ENCODE results near the gene CDC37L1.
A peak's percentile ranks its signal among the peaks of the same experiment; 100 is the strongest.
"Not testable (repeated sequence)": the region's sequence is repeated elsewhere in the genome, so short reads cannot be mapped to it uniquely, and the experiment has no call there.

CDC37L1 gene

DNA sequence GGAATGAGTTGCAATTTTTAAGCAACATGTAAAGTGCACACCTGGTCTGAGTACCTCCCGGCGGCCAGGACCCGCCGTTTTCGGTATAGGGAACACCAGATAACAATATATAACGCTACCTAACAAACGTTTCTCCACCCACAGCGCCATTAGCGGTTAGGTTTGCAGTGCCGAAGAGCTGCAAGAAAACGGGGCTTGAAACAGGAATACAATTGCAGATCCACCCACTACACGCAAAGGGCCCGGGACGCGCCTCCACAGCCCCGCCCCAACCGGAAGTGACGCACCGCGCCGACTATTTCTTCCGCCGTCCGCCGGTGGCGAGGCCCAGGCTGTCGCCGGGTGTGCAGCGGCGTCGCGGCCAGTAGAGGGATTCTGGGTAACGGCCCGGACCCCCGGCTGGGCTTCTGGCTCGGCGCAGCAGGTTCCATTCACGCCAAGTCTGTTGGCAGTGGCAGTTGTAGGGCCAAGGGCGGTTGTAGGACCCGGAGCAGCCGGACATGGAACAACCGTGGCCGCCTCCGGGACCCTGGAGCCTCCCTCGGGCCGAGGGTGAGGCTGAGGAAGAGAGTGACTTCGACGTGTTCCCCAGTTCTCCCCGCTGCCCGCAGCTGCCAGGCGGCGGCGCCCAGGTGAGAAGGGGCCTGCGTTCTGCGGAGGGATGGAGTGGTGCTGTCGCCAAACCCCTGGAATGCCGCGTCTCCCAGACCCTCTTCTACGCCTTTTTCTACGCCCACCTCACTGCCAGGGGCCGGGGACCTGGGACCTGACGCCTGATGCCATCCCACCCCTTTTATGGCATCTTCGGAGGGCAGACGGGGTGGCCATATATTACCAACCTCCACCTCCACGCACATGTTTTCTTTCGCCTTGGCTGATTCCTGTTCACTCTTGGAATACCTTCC, at the start of gene CDC37L1:
CDC37L1 (plus strand) TSS at position 302 of the 905 bp plus-strand sequence; CDS start at position 501, 199 bp downstream.
- peaks cover 21 to 22% of the 10 kb centered on the region in 2 donors for H3K4me1 ChIP-seq (ENCODE audit: control insufficient read depth in 1 of 2, insufficient read depth in 2 of 2, low read length in 2 of 2)
- peak within 1 kb of the TSS; percentile 88 to 98 for H3K9ac ChIP-seq (ENCODE audit: low read depth in 1 of 2, low read length in 2 of 2)
- peak within 1 kb of the TSS; percentile 93 for H3K27ac ChIP-seq (ENCODE audit: low read depth, low read length)
- no peaks in the 10 kb centered on the region for H3K36me3 ChIP-seq (ENCODE audit: control insufficient read depth in 1 of 2, insufficient read depth in 2 of 2, low read length in 2 of 2)
- H3K9me3 ChIP-seq (ENCODE audit: control insufficient read depth in 1 of 2, low read length in 2 of 2), result no peaks in the 10 kb centered on the region
- no peaks in the 10 kb centered on the region for H3K27me3 ChIP-seq (ENCODE audit: control insufficient read depth in 1 of 2, insufficient read depth in 2 of 2, low read length in 2 of 2)
- H3K4me3 ChIP-seq (ENCODE audit: low read depth in 1 of 2, low read length in 2 of 2), result peak within 1 kb of the TSS; percentile 76 to 93

DNA sequence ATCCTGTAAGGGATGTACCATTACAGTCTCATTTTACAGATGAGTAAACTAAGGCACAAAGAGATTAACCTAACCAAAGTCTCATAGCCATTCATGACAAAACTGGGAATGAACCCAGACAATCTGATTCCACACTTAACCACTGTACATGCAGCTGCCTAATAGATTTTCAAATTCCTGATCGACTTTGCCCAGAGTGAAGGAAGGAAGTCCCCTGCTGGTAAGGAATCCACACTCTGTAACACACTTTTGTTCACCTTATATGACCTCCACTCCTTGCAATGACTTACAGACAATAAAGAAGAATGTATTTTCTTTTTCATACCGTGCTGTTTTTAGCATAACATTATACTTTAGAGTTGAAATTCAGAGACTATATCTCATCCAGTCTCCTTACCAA, 48.5 kb upstream of the CDC37L1 start:
- H3K9ac ChIP-seq (ENCODE audit: low read depth in 1 of 2, low read length in 2 of 2), result no peak overlapping the region
- no peak overlapping the region for H3K27ac ChIP-seq (ENCODE audit: low read depth, low read length)
- H3K4me3 ChIP-seq (ENCODE audit: low read depth in 1 of 2, low read length in 2 of 2), result no peak overlapping the region
- H3K4me1 ChIP-seq (ENCODE audit: control insufficient read depth in 1 of 2, insufficient read depth in 2 of 2, low read length in 2 of 2), result no peaks in the 10 kb centered on the region
- no peaks in the 10 kb centered on the region for H3K27me3 ChIP-seq (ENCODE audit: control insufficient read depth in 1 of 2, insufficient read depth in 2 of 2, low read length in 2 of 2)
- no peaks in the 10 kb centered on the region for H3K9me3 ChIP-seq (ENCODE audit: control insufficient read depth in 1 of 2, low read length in 2 of 2)
- H3K36me3 ChIP-seq (ENCODE audit: control insufficient read depth in 1 of 2, insufficient read depth in 2 of 2, low read length in 2 of 2), result peaks cover 4 to 8% of the 10 kb centered on the region in 2 donors

DNA sequence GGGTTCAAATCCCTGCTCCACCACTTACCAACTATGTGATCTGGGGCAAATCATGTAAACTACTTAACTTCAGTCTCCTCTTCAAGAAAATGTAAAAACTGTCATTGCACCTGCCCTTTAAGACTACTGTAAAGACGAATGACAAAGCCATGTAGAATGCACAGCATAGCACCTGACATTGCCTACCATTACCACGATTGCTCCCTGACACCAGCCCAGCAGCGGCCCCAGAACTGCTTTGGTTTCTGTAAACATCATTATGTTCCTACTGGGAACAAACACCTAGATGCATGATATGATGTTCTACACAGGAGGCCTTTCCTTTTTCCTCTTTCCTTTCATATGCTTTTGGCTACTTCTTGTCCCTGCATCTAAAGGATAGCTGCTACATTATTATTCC, 40.4 kb upstream of the CDC37L1 start:
- Histone ChIP-seq H3K9ac (ENCODE audit: low read depth in 1 of 2, low read length in 2 of 2) (no peak overlapping the region), H3K4me3 (ENCODE audit: low read depth in 1 of 2, low read length in 2 of 2) (no peak overlapping the region), H3K9me3 (ENCODE audit: control insufficient read depth in 1 of 2, low read length in 2 of 2) (no peaks in the 10 kb centered on the region), H3K36me3 (ENCODE audit: control insufficient read depth in 1 of 2, insufficient read depth in 2 of 2, low read length in 2 of 2) (peaks cover 0 to 2% of the 10 kb centered on the region in 2 donors), H3K4me1 (ENCODE audit: control insufficient read depth in 1 of 2, insufficient read depth in 2 of 2, low read length in 2 of 2) (no peaks in the 10 kb centered on the region), H3K27me3 (ENCODE audit: control insufficient read depth in 1 of 2, insufficient read depth in 2 of 2, low read length in 2 of 2) (no peaks in the 10 kb centered on the region), H3K27ac (ENCODE audit: low read depth, low read length) (no peak overlapping the region)

DNA sequence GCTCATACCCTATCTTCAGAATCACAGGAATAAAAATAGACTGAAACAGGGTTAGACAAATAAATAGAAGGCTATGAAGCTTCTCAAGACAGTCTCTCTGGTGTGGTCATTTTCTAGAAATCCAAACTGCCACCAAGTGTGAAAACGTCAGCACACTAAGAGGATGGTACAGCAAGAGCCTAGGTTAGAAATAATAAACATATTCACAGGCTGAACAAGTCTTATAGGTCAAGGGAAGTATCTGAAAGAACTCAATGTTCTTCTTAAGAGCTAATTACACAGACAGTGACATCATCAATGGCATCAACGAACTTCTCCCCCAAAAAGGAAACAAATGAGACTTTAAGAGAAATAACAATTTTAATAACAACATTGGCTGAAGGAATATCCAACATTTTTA, 39.9 kb upstream of the CDC37L1 start:
- Histone ChIP-seq H3K9ac (ENCODE audit: low read depth in 1 of 2, low read length in 2 of 2) (no peak overlapping the region), H3K4me1 (ENCODE audit: control insufficient read depth in 1 of 2, insufficient read depth in 2 of 2, low read length in 2 of 2) (no peaks in the 10 kb centered on the region), H3K27ac (ENCODE audit: low read depth, low read length) (no peak overlapping the region), H3K27me3 (ENCODE audit: control insufficient read depth in 1 of 2, insufficient read depth in 2 of 2, low read length in 2 of 2) (no peaks in the 10 kb centered on the region), H3K9me3 (ENCODE audit: control insufficient read depth in 1 of 2, low read length in 2 of 2) (no peaks in the 10 kb centered on the region), H3K4me3 (ENCODE audit: low read depth in 1 of 2, low read length in 2 of 2) (no peak overlapping the region), H3K36me3 (ENCODE audit: control insufficient read depth in 1 of 2, insufficient read depth in 2 of 2, low read length in 2 of 2) (peaks cover 0 to 2% of the 10 kb centered on the region in 2 donors)

DNA sequence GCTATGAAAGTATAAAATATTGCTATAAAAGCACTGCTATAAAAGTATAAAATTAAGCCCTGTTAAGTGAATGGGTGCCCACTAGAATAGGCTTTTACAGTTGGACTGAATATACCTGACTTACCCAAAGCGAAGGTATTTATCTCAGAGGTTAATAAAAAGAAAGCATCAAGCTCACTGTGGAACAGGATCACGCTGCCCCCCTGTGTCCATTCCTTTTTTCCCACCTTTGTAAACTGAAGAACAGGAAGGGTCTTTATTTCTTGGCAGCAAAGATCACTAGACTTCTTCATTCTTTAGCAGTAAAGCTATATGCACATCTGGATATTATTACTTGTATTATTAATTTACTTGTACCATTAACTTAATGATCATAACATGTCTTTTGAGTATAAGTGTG, 39.3 kb upstream of the CDC37L1 start:
- H3K4me3 ChIP-seq (ENCODE audit: low read depth in 1 of 2, low read length in 2 of 2), result no peak overlapping the region
- no peaks in the 10 kb centered on the region for H3K27me3 ChIP-seq (ENCODE audit: control insufficient read depth in 1 of 2, insufficient read depth in 2 of 2, low read length in 2 of 2)
- H3K36me3 ChIP-seq (ENCODE audit: control insufficient read depth in 1 of 2, insufficient read depth in 2 of 2, low read length in 2 of 2), result peaks cover 0 to 2% of the 10 kb centered on the region in 2 donors
- H3K27ac ChIP-seq (ENCODE audit: low read depth, low read length), result no peak overlapping the region
- H3K4me1 ChIP-seq (ENCODE audit: control insufficient read depth in 1 of 2, insufficient read depth in 2 of 2, low read length in 2 of 2), result no peaks in the 10 kb centered on the region
- H3K9ac ChIP-seq (ENCODE audit: low read depth in 1 of 2, low read length in 2 of 2), result no peak overlapping the region
- H3K9me3 ChIP-seq (ENCODE audit: control insufficient read depth in 1 of 2, low read length in 2 of 2), result no peaks in the 10 kb centered on the region

DNA sequence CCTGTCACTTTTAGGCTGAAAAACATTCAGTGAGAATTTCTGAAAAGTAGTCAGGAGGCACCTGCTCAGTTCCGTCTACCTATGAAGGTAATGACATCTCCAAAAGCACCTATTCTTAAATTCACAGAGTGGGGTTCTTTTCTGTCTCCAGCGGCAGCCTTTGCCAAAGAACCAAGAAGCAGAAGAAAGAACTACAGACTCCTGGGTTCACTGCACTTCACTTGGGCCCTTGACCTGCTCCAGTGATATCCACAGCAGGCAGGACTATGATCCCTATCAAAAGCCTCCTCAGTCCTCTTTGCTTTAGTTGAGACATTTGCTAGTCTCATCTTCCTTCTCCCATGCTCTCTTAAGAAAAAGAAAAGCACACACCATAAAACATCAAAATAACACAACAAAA, 37.0 kb upstream of the CDC37L1 start:
- Histone ChIP-seq H3K4me3 (ENCODE audit: low read depth in 1 of 2, low read length in 2 of 2) (no peak overlapping the region), H3K36me3 (ENCODE audit: control insufficient read depth in 1 of 2, insufficient read depth in 2 of 2, low read length in 2 of 2) (peaks cover 0 to 2% of the 10 kb centered on the region in 2 donors), H3K9ac (ENCODE audit: low read depth in 1 of 2, low read length in 2 of 2) (no peak overlapping the region), H3K9me3 (ENCODE audit: control insufficient read depth in 1 of 2, low read length in 2 of 2) (no peaks in the 10 kb centered on the region), H3K27ac (ENCODE audit: low read depth, low read length) (no peak overlapping the region), H3K4me1 (ENCODE audit: control insufficient read depth in 1 of 2, insufficient read depth in 2 of 2, low read length in 2 of 2) (no peaks in the 10 kb centered on the region), H3K27me3 (ENCODE audit: control insufficient read depth in 1 of 2, insufficient read depth in 2 of 2, low read length in 2 of 2) (no peaks in the 10 kb centered on the region)

DNA sequence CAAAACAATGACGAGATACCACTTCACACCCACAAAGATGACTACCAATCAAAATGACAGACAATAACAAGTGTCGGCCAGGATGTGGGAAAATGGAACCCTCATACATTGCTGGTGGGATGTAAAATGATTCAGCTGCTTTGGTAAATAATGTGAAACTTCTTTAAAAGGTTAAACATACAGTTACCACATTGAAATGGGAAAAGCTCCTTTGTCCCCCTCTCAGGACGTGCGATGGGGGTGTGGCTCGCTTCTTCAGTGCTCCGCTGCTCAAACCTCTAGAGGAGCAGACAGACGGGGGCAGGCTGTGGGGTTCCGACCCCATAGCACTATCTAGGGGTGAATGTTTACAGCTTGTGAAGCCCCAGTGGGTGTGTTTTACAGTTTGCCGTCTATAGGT, 25.3 kb upstream of the CDC37L1 start:
- peaks cover 0 to 15% of the 10 kb centered on the region in 2 donors for H3K36me3 ChIP-seq (ENCODE audit: control insufficient read depth in 1 of 2, insufficient read depth in 2 of 2, low read length in 2 of 2)
- H3K9me3 ChIP-seq (ENCODE audit: control insufficient read depth in 1 of 2, low read length in 2 of 2), result no peaks in the 10 kb centered on the region
- H3K27me3 ChIP-seq (ENCODE audit: control insufficient read depth in 1 of 2, insufficient read depth in 2 of 2, low read length in 2 of 2), result no peaks in the 10 kb centered on the region
- no peak overlapping the region for H3K27ac ChIP-seq (ENCODE audit: low read depth, low read length)
- no peaks in the 10 kb centered on the region for H3K4me1 ChIP-seq (ENCODE audit: control insufficient read depth in 1 of 2, insufficient read depth in 2 of 2, low read length in 2 of 2)
- no peak overlapping the region for H3K4me3 ChIP-seq (ENCODE audit: low read depth in 1 of 2, low read length in 2 of 2)
- H3K9ac ChIP-seq (ENCODE audit: low read depth in 1 of 2, low read length in 2 of 2), result no peak overlapping the region

DNA sequence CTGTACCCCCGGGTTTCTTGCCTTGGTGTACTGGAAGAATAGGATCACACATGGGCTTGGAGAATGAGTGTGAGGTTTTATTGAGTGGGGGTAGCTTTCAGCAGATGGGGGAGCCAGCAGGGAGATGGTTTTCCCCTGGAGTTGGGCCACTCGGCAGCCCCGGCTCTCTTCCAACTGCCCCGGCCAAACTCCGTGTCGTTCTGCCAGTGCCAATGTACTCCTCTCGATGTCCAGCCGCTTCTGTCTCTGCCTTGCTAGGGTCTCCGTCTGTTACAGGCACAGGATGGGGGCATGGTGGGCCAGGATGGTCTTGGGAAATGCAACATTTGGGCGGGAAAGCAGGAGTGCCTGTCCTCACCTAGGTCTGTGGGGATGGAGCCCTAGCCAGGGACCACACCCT, 24.8 kb upstream of the CDC37L1 start:
- H3K9me3 ChIP-seq (ENCODE audit: control insufficient read depth in 1 of 2, low read length in 2 of 2), result no peaks in the 10 kb centered on the region
- no peak overlapping the region for H3K9ac ChIP-seq (ENCODE audit: low read depth in 1 of 2, low read length in 2 of 2)
- no peak overlapping the region for H3K27ac ChIP-seq (ENCODE audit: low read depth, low read length)
- H3K36me3 ChIP-seq (ENCODE audit: control insufficient read depth in 1 of 2, insufficient read depth in 2 of 2, low read length in 2 of 2), result peaks cover 0 to 15% of the 10 kb centered on the region in 2 donors
- H3K4me3 ChIP-seq (ENCODE audit: low read depth in 1 of 2, low read length in 2 of 2), result no peak overlapping the region
- H3K4me1 ChIP-seq (ENCODE audit: control insufficient read depth in 1 of 2, insufficient read depth in 2 of 2, low read length in 2 of 2), result no peaks in the 10 kb centered on the region
- H3K27me3 ChIP-seq (ENCODE audit: control insufficient read depth in 1 of 2, insufficient read depth in 2 of 2, low read length in 2 of 2), result no peaks in the 10 kb centered on the region

DNA sequence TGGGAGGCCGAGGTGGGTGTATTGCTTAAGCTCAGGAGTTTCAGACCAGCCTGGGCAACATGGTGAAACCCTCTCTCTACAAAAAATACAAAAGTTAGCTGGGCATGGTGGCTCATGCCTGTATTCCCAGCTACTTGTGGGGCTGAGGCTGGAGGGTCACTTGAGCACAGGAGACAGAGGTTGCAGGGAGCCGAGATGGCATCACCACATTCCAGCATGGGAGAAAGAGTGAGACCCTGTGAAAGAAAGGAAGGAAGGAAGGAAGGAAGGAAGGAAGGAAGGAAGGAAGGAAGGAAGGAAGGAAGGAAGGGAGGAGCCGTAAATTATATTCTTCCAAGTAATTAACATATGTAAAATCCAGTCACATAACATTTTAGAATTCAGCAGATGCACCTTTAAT, 23.2 kb upstream of the CDC37L1 start:
- H3K9ac ChIP-seq (ENCODE audit: low read depth in 1 of 2, low read length in 2 of 2); H3K27ac ChIP-seq (ENCODE audit: low read depth, low read length); H3K9me3 ChIP-seq (ENCODE audit: control insufficient read depth in 1 of 2, low read length in 2 of 2); H3K4me1 ChIP-seq (ENCODE audit: control insufficient read depth in 1 of 2, insufficient read depth in 2 of 2, low read length in 2 of 2); H3K27me3 ChIP-seq (ENCODE audit: control insufficient read depth in 1 of 2, insufficient read depth in 2 of 2, low read length in 2 of 2); H3K4me3 ChIP-seq (ENCODE audit: low read depth in 1 of 2, low read length in 2 of 2): not testable (repeated sequence)
- H3K36me3 ChIP-seq (ENCODE audit: control insufficient read depth in 1 of 2, insufficient read depth in 2 of 2, low read length in 2 of 2), result peaks cover 0 to 15% of the 10 kb centered on the region in 2 donors

DNA sequence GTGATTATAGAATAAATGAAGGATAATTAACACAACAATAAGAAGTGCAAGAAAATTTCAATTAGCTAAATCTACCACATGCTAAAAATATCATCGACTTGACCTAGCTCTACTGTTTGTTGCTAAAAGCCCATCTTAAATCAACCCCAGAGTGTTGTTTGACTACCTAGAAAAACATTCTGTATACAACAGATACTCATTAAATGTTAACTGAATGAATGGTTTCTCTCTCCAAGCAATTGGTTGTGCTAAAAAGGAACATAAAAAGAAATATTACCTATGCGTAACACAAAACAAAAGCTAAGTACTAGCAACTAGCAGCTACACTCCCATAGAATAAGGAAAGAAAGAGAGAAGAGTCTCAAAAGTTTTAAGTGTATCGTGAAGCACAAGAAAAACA, 22.7 kb upstream of the CDC37L1 start:
- H3K27me3 ChIP-seq (ENCODE audit: control insufficient read depth in 1 of 2, insufficient read depth in 2 of 2, low read length in 2 of 2), result no peaks in the 10 kb centered on the region
- H3K27ac ChIP-seq (ENCODE audit: low read depth, low read length), result no peak overlapping the region
- H3K9ac ChIP-seq (ENCODE audit: low read depth in 1 of 2, low read length in 2 of 2), result no peak overlapping the region
- H3K36me3 ChIP-seq (ENCODE audit: control insufficient read depth in 1 of 2, insufficient read depth in 2 of 2, low read length in 2 of 2), result peaks cover 0 to 15% of the 10 kb centered on the region in 2 donors
- H3K4me1 ChIP-seq (ENCODE audit: control insufficient read depth in 1 of 2, insufficient read depth in 2 of 2, low read length in 2 of 2), result peaks cover 0 to 3% of the 10 kb centered on the region in 2 donors
- no peaks in the 10 kb centered on the region for H3K9me3 ChIP-seq (ENCODE audit: control insufficient read depth in 1 of 2, low read length in 2 of 2)
- no peak overlapping the region for H3K4me3 ChIP-seq (ENCODE audit: low read depth in 1 of 2, low read length in 2 of 2)

Measured in duodenal mucosa (tissue), 2 donors.